Sigmoid colon (tissue), 4 donors: Measurements from ENCODE around the gene CRTC1.

Experiments
- POLR2A ChIP-seq, 2 donors: fragments of 450-650 bp; IDR thresholded peaks; one replicate each; pipeline ENCODE4 v1.6.1; 2016; ENCODE audit warnings: antibody characterized with exemption in 2 of 2, mild to moderate bottlenecking in 2 of 2, moderate library complexity in 2 of 2
- POLR2AphosphoS5 ChIP-seq, 4 donors: sonication (generic); formaldehyde crosslinking; IDR thresholded peaks; one replicate each; pipeline ENCODE4 v1.6.1; 2017; ENCODE audit warnings: antibody characterized with exemption in 4 of 4

DNA sequence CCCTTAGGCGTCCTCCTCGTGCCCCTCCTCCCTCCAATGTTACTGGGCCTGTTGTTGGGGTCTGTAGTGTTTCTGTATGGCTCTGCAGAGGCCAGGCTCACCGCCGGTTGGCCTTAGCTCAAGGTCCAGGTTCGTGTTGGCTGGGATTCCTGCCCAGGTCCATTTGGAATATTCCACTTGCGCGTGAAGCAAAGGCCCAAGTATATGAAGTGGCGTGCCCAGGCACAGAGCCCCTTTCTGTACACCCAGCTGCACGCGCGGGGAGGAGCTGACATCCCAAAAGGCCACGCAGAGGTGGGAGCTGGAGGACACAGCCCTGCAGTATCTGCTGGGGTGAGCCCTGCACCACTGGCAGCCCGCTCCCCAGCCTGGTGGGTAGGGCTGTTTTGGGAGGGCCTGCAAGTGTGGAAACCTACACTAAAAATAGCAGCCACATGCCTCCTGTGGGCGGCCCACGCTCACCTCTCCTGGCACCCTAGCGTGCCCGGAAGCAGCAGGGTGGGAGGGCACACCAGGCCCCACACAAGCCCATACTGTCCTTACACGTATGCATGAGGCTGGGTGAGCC is 30.2 kb downstream of the CRTC1 start:
- TF ChIP-seq POLR2A (IDR thresholded peaks at IDR 0.05) (no peak), POLR2AphosphoS5 (IDR thresholded peaks at IDR 0.05) (no peak)
